ENCODE data around the gene KMT2E.
"Not testable (repeated sequence)": the region's sequence is repeated elsewhere in the genome, so short reads cannot be mapped to it uniquely, and the experiment has no call there.

Gene KMT2E

DNA sequence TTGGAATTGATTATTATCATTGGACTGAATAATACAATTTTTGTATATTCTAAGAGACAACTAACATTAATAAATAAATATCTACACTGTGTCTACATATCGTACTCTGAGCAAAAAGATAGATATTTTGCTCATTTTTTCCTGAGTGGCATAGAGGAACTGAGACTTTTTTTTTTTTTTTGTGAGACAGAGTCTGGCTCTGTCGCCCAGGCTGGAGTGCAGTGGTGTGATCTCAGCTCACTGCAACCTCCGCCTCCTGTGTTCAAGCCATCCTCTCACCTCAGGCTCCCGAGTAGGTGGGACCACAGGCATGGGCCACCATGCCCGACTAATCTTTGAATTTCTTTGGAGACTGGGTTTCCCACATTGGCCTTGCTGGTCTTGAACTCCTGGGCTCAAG lies 14.0 kb downstream of the KMT2E start:
- TF ChIP-seq, protein P1, sequence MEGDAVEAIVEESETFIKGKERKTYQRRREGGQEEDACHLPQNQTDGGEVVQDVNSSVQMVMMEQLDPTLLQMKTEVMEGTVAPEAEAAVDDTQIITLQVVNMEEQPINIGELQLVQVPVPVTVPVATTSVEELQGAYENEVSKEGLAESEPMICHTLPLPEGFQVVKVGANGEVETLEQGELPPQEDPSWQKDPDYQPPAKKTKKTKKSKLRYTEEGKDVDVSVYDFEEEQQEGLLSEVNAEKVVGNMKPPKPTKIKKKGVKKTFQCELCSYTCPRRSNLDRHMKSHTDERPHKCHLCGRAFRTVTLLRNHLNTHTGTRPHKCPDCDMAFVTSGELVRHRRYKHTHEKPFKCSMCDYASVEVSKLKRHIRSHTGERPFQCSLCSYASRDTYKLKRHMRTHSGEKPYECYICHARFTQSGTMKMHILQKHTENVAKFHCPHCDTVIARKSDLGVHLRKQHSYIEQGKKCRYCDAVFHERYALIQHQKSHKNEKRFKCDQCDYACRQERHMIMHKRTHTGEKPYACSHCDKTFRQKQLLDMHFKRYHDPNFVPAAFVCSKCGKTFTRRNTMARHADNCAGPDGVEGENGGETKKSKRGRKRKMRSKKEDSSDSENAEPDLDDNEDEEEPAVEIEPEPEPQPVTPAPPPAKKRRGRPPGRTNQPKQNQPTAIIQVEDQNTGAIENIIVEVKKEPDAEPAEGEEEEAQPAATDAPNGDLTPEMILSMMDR (IDR thresholded peaks at IDR 0.05; ENCODE audit: insufficient read depth, low read depth, low read length, missing control alignments): no peak
- DNase-seq (ENCODE audit: low read depth): no peak
- H3K4me3 ChIP-seq (ENCODE audit: low read length): no peak overlapping the region

DNA sequence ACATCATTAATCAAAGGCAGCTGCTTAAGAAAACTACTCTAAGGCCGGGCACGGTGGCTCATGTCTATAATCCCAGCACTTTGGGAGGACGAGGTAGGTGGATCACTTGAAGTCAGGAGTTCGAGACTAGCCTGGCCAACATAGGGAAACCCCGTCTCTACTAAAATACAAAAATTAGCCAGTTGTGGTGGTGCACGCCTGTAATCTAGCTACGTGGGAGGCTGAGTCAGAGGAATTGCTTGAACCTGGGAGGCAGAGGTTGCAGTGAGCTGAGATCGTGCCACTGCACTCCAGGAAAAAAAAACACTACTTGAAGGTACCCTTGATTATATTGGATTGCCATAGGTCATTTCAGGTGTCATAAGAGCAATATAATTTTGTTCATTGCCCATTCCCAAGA lies 14.9 kb downstream of the KMT2E start:
- H3K4me3 ChIP-seq (ENCODE audit: low read length); DNase-seq (ENCODE audit: low read depth): not testable (repeated sequence)

DNA sequence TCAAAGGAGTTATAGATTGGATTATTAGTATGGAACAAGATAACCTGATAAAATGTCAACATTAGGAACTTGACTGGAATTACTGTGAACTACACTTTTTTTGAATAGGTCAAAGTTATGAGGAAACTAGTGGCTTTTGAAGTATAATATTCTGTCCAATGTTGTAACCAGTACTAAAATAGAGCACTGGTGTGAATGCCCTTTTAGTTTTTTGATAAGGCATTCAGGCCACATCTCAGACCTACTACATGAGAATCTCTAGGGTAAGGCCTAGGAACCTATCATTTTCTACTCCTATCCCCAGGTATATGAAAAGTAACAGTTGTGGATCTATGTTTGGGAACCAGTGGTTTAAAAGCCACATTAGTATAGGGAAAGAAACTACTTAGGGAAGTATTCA lies 16.4 kb downstream of the KMT2E start:
- no peak overlapping the region for H3K4me3 ChIP-seq (ENCODE audit: low read length)
- TF ChIP-seq, protein P1 (IDR thresholded peaks at IDR 0.05; ENCODE audit: insufficient read depth, low read depth, low read length, missing control alignments): no peak

DNA sequence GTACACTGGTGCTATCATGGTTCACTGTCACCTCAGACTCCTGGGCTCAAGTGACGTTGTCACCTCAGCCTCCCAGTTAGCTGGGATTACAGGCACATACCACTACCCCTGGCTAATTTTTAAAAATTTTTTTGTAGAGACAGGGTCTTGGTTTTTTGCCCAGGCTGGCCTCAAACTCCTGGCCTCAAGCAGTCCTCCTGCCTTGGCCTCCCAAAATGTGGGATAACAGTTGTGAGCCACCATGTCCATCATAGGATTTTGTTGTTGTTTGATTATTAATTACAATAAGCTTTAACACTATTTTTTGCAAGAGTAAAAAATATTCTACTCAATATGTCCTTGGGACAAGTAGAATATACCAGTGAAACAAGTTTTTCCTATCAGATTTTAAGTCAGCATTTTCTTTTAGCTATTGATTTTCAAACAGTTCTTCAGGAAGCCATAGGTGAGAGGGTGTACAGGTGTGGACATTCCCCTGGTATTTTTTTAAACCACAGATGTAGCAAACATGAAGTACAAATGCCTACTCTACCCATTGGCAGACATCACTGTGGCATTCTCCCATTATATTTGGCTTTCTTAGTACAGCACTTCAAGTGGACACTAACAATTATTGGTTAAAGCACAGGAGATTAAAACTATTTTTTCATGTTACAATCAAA lies 18.7 kb downstream of the KMT2E start:
- H3K4me3 ChIP-seq (ENCODE audit: low read length): no peak overlapping the region
- TF ChIP-seq, protein P1 (IDR thresholded peaks at IDR 0.05; ENCODE audit: insufficient read depth, low read depth, low read length, missing control alignments): no peak
- no peak for DNase-seq (ENCODE audit: low read depth)

More for the DNA sequence above, 16.4 kb downstream of the KMT2E start:
- no peak for DNase-seq (ENCODE audit: low read depth)

DNA sequence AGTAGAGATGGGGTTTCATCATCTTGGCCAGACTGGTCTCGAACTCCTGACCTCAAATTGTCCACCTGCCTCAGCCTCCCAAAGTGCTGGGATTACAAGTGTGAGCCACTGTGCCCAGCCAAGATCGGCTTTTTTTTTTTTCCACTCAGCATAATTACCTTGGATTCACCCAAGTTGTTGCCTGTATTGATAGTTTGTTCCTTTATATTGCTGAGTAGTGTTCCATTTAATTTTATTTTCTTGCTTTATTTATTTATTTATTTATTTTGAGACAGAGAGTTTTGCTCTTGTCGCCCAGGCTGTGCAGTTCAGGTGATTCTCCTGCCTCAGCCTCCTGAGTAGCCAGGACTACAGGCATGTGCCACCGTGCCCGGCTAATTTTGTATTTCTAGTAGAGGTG lies 21.3 kb downstream of the KMT2E start:
- H3K4me3 ChIP-seq (ENCODE audit: low read length): no peak overlapping the region
- DNase-seq (ENCODE audit: low read depth): no peak
- TF ChIP-seq, protein P1 (IDR thresholded peaks at IDR 0.05; ENCODE audit: insufficient read depth, low read depth, low read length, missing control alignments): no peak

DNA sequence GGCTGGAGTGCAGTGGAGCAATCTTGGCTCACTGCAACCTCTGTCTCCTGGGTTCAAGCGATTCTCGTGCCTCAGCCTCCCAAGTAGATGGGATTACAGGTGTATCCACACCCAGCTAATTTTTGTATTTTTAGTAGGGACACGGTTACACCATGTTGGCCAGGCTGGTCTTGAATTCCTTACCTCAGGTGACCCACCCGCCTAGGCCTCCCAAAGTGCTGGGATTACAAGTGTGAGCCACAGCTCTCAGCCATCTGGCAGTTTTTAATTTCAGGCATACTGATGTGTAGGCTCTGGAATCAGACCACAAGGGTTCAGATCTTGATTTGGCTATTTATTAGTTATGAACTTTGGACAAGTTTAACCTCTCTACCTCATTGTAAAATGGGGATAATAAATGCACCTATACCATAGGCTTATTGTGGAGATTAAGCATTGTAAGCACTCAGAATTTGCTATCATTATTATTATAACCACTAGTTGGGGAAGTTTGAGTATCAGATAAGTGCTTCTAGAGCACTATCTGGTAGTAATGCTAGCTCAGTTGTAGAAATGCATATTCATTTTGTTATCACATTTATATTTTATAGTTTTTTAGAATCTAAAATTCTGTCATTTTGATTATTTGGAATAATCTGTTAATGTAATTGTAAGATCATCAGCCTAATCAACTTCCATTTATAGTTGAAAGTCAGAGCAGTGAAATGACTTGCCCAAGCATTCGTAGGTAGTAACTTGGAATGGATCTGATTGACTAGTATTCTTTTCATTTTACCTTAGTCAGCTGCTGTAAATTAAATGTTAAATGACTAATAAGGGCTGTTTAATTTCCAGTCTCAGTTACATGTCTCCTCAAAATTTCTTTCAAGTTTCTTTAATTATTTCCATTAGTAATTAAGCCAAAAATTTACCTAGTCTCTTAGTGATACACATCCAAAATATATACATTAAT lies 22.5 kb downstream of the KMT2E start:
- no peak overlapping the region for H3K4me3 ChIP-seq (ENCODE audit: low read length)
- no peak for DNase-seq (ENCODE audit: low read depth)
- TF ChIP-seq, protein P1 (IDR thresholded peaks at IDR 0.05; ENCODE audit: insufficient read depth, low read depth, low read length, missing control alignments): no peak

DNA sequence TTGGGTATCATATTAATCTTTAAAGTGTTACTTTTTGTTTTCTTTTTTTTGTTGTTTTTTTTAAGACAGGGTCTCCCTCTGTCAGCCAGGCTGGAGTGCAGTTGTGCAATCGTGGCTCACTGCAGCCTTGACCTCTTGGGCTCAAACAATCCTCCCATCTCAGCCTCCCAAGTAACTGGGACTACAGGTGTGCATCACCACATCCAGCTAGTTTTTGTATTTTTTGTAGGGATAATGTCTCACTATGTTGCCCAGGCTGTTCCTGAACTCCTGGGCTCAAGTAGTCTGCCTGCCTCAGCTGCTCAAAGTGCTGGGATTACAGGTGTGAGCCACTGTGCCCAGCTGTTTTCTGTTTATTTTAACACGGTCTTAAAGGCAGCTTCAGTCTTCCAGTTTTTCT lies 23.3 kb downstream of the KMT2E start:
- H3K4me3 ChIP-seq (ENCODE audit: low read length): no peak overlapping the region
- no peak for DNase-seq (ENCODE audit: low read depth)
- TF ChIP-seq, protein P1 (IDR thresholded peaks at IDR 0.05; ENCODE audit: insufficient read depth, low read depth, low read length, missing control alignments): no peak

All from epithelial cell of esophagus (primary cell).